AG10803 (cell line): ENCODE measurements around the gene ATP5F1C.

Source experiments
- DNase-seq: peaks from one replicate; pipeline ENCODE4 v3.0.0; 2010; ENCODE audit warnings: low read depth
- H3K4me3 ChIP-seq: 2 replicates; pipeline ENCODE4 v1.5.1; 2011; ENCODE audit warnings: mild to moderate bottlenecking, low read length, control low read depth
- TF ChIP-seq, protein P1 (sequence below): conservative IDR thresholded peaks from 2 replicates; pipeline ENCODE4 v1.5.1; 2011; ENCODE audit warnings: mild to moderate bottlenecking, low read length, control low read depth, inconsistent platforms

Gene ATP5F1C

GRCh38 chr10:7756360-7756992, 31.5 kb upstream of the ATP5F1C start:
- peak; percentile 23 for DNase-seq
- H3K4me3 ChIP-seq, result no peak overlapping the region
- TF ChIP-seq, protein P1, sequence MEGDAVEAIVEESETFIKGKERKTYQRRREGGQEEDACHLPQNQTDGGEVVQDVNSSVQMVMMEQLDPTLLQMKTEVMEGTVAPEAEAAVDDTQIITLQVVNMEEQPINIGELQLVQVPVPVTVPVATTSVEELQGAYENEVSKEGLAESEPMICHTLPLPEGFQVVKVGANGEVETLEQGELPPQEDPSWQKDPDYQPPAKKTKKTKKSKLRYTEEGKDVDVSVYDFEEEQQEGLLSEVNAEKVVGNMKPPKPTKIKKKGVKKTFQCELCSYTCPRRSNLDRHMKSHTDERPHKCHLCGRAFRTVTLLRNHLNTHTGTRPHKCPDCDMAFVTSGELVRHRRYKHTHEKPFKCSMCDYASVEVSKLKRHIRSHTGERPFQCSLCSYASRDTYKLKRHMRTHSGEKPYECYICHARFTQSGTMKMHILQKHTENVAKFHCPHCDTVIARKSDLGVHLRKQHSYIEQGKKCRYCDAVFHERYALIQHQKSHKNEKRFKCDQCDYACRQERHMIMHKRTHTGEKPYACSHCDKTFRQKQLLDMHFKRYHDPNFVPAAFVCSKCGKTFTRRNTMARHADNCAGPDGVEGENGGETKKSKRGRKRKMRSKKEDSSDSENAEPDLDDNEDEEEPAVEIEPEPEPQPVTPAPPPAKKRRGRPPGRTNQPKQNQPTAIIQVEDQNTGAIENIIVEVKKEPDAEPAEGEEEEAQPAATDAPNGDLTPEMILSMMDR, result peak; percentile 57

- no peak for DNase-seq
- TF ChIP-seq, protein P1, result no peak
- H3K4me3 ChIP-seq, result no peak overlapping the region
Observed at GRCh38 chr10:7763929-7764328, 24.0 kb upstream of the ATP5F1C start.

DNA sequence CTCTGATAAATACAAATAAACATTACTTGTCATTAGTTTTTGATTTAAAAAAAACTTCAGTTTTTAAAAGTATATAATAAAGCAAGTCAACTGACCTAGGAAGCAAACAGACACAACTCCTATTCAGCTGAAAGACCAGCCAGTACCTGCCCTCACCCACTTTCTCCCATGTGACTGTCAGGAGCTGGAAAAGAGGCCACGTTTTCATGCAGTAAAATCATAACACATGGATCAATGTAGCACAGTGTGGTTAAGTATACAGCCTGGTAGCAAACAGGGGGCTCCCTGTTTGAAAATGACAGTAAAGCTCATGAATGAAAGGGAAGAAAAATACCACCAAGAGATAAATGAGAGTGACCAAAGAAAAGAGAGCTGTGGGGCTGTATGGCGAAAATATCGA, 21.7 kb upstream of the ATP5F1C start:
- TF ChIP-seq, protein P1, result no peak
- H3K4me3 ChIP-seq, result no peak overlapping the region
- DNase-seq, result no peak

GRCh38 chr10:7767209-7767608, 20.8 kb upstream of the ATP5F1C start:
- TF ChIP-seq, protein P1, result no peak
- no peak for DNase-seq
- no peak overlapping the region for H3K4me3 ChIP-seq

DNA sequence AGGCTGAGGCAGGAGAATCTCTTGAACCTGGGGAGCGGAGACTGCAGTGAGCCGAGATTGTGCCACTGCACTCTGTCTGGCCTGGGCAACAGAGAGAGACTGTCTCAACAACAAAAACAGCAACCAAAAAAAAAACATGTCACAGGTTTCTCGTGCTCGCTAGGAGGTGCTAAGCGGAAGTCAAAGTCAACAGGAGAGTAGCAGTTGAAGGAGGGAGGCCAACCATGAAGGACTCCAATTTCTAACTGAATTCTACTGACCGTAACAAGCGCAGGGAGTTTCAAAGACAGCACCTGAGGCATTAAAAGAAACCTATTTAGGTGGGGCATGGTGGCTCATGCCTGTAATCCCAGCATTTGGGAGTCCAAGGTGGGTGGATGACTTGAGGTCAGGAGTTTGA, 19.6 kb upstream of the ATP5F1C start:
- no peak overlapping the region for H3K4me3 ChIP-seq
- TF ChIP-seq, protein P1, result no peak
- no peak for DNase-seq

GRCh38 chr10:7773845-7774801, 13.9 kb upstream of the ATP5F1C start:
- no peak overlapping the region for H3K4me3 ChIP-seq
- DNase-seq, result no peak
- TF ChIP-seq, protein P1, result no peak
